ENCODE results near the gene EML3. TPM values are rescaled to one million over a fixed set of nuclear protein-coding genes. Genes with fewer than 3 reads are reported as not detected.
A peak's percentile ranks its signal among the peaks of the same experiment; 100 is the strongest.

EML3 gene
- total and polyA plus RNA-seq, 2 of the 13 experiments (the other 11 are each of a cell fraction or from before 2014, with no cell fraction given) = 10.6 to 12.3 TPM

- no peak for TF ChIP-seq ZFX (CRISPR knock-in tag; IDR thresholded peaks at IDR 0.05; ENCODE audit: low read depth)
- TF ChIP-seq IRF9 (CRISPR knock-in tag; IDR thresholded peaks at IDR 0.05; ENCODE audit: borderline replicate concordance) = 0 out of 2 replicates have a peak, but pooled peaks have one; percentile 37
- no peak for TF ChIP-seq ZMAT5 (CRISPR knock-in tag; IDR thresholded peaks at IDR 0.05; ENCODE audit: borderline replicate concordance, low read depth)
- TF ChIP-seq, protein P1, sequence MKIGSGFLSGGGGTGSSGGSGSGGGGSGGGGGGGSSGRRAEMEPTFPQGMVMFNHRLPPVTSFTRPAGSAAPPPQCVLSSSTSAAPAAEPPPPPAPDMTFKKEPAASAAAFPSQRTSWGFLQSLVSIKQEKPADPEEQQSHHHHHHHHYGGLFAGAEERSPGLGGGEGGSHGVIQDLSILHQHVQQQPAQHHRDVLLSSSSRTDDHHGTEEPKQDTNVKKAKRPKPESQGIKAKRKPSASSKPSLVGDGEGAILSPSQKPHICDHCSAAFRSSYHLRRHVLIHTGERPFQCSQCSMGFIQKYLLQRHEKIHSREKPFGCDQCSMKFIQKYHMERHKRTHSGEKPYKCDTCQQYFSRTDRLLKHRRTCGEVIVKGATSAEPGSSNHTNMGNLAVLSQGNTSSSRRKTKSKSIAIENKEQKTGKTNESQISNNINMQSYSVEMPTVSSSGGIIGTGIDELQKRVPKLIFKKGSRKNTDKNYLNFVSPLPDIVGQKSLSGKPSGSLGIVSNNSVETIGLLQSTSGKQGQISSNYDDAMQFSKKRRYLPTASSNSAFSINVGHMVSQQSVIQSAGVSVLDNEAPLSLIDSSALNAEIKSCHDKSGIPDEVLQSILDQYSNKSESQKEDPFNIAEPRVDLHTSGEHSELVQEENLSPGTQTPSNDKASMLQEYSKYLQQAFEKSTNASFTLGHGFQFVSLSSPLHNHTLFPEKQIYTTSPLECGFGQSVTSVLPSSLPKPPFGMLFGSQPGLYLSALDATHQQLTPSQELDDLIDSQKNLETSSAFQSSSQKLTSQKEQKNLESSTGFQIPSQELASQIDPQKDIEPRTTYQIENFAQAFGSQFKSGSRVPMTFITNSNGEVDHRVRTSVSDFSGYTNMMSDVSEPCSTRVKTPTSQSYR (CRISPR knock-in tag; IDR thresholded peaks at IDR 0.05; ENCODE audit: borderline replicate concordance) = no peak
- TF ChIP-seq, protein P2, sequence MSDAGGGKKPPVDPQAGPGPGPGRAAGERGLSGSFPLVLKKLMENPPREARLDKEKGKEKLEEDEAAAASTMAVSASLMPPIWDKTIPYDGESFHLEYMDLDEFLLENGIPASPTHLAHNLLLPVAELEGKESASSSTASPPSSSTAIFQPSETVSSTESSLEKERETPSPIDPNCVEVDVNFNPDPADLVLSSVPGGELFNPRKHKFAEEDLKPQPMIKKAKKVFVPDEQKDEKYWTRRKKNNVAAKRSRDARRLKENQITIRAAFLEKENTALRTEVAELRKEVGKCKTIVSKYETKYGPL (CRISPR knock-in tag; IDR thresholded peaks at IDR 0.05) = no peak
- TF ChIP-seq HHEX (CRISPR knock-in tag; IDR thresholded peaks at IDR 0.05) = no peak
- no peak for TF ChIP-seq ZNF550 (CRISPR knock-in tag; IDR thresholded peaks at IDR 0.05; ENCODE audit: borderline replicate concordance)
- TF ChIP-seq ARID4A (CRISPR knock-in tag; IDR thresholded peaks at IDR 0.05; ENCODE audit: borderline replicate concordance) = no peak
- TF ChIP-seq ZNF790 (CRISPR knock-in tag; IDR thresholded peaks at IDR 0.05; ENCODE audit: borderline replicate concordance) = 0 out of 2 replicates have a peak, but pooled peaks have one; percentile 11
- no peak for TF ChIP-seq NFKB2 (CRISPR knock-in tag; IDR thresholded peaks at IDR 0.05; ENCODE audit: borderline replicate concordance)
- TF ChIP-seq ZIK1 (CRISPR knock-in tag; IDR thresholded peaks at IDR 0.05; ENCODE audit: borderline replicate concordance, low read depth) = 0 out of 2 replicates have a peak, but pooled peaks have one; percentile 45
- TF ChIP-seq RAD21 (CRISPR knock-in tag; IDR thresholded peaks at IDR 0.05) = no peak; the same call in 1 of the 2 replicates
- TF ChIP-seq SMC3 (IDR thresholded peaks at IDR 0.05; ENCODE audit: low read length) = no peak
- TF ChIP-seq, protein P3, sequence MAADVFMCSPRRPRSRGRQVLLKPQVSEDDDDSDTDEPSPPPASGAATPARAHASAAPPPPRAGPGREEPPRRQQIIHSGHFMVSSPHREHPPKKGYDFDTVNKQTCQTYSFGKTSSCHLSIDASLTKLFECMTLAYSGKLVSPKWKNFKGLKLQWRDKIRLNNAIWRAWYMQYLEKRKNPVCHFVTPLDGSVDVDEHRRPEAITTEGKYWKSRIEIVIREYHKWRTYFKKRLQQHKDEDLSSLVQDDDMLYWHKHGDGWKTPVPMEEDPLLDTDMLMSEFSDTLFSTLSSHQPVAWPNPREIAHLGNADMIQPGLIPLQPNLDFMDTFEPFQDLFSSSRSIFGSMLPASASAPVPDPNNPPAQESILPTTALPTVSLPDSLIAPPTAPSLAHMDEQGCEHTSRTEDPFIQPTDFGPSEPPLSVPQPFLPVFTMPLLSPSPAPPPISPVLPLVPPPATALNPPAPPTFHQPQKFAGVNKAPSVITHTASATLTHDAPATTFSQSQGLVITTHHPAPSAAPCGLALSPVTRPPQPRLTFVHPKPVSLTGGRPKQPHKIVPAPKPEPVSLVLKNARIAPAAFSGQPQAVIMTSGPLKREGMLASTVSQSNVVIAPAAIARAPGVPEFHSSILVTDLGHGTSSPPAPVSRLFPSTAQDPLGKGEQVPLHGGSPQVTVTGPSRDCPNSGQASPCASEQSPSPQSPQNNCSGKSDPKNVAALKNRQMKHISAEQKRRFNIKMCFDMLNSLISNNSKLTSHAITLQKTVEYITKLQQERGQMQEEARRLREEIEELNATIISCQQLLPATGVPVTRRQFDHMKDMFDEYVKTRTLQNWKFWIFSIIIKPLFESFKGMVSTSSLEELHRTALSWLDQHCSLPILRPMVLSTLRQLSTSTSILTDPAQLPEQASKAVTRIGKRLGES (CRISPR knock-in tag; IDR thresholded peaks at IDR 0.05; ENCODE audit: borderline replicate concordance) = no peak
- no peak for TF ChIP-seq ZNF333 (CRISPR knock-in tag; IDR thresholded peaks at IDR 0.05; ENCODE audit: borderline replicate concordance)
- no peak for TF ChIP-seq ZNF510 (CRISPR knock-in tag; IDR thresholded peaks at IDR 0.05; ENCODE audit: low read depth)
Measured at GRCh38 chr11:62573006-62573591, 39.5 kb downstream of the EML3 start (continued).

Data from HepG2 (cell line).